Endothelial cell of umbilical vein (primary cell): Measurements from ENCODE around the gene CIB2. TPM values are rescaled to one million over a fixed set of nuclear protein-coding genes. Genes with fewer than 3 reads are reported as not detected.

Experiments used
- BruUV-seq: library from RNA; stranded (reverse); fragments of 400-500 nt; replicated peaks from 2 replicates; lab custom pipeline; 2021; lab: Mats Ljungman, UMichigan
- CTCF ChIA-PET: fragments of 300-600, 350-600 bp; sonication (Branson Sonifier 250); formaldehyde crosslinking; loops from one replicate; lab custom pipeline; 2021; ENCODE audit warnings: antibody characterized with exemption, inconsistent platforms; lab: Charles Lee
- POLR2A ChIA-PET: fragments of 300-600, 350-600 bp; sonication (Branson Sonifier 250); formaldehyde crosslinking; loops from one replicate; lab custom pipeline; 2021; ENCODE audit warnings: antibody characterized with exemption, inconsistent platforms; lab: Charles Lee
- DNase-seq: peaks from one replicate; pipeline ENCODE4 v3.0.0-alpha.2; 2011; ENCODE audit warnings: low read depth, low spot score
- FAIRE-seq: peaks from 2 replicates; lab custom pipeline; 2011; peaks lifted over from hg19 to GRCh38; lab: Jason Lieb, UNC
- H2AFZ ChIP-seq: 2 replicates; pipeline ENCODE4 v1.6.0; 2012; ENCODE audit warnings: low read depth, low read length, control low read depth, inconsistent platforms
- H3K27ac ChIP-seq: 2 replicates; pipeline ENCODE4 v1.5.1; 2011; ENCODE audit warnings: low read depth, mild to moderate bottlenecking, control low read depth, low read length, moderate library complexity; ENCODE audit not compliant: insufficient read depth
- H3K27me3 ChIP-seq, 2 experiments: 2 replicates each; pipeline versions ENCODE4 v1.6.0 to v1.6.1; 2011; ENCODE audit warnings: low read length in 2 of 2, mixed read lengths in 1 of 2; ENCODE audit not compliant: control insufficient read depth in 2 of 2, insufficient read depth in 2 of 2
- H3K36me3 ChIP-seq, 2 experiments: 2 replicates in 1 of 2; 3 replicates in 1 of 2; pipeline ENCODE4 v1.5.1; 2011; ENCODE audit warnings: low read length in 2 of 2, mild to moderate bottlenecking in 1 of 2, moderate library complexity in 1 of 2; ENCODE audit not compliant: control insufficient read depth in 2 of 2, insufficient read depth in 2 of 2; ENCODE audit errors: extremely low read depth in 1 of 2
- H3K4me1 ChIP-seq: 3 replicates; pipeline ENCODE4 v1.5.1; 2011; ENCODE audit warnings: mild to moderate bottlenecking, low read length; ENCODE audit not compliant: control insufficient read depth, insufficient read depth; ENCODE audit errors: extremely low read depth
- H3K4me2 ChIP-seq: 2 replicates; pipeline ENCODE4 v1.6.1; 2011; ENCODE audit warnings: low read length, control low read depth, mixed read lengths; ENCODE audit not compliant: insufficient read depth
- H3K4me3 ChIP-seq, 3 experiments: fragments of 200-600 bp in 1 of 3; sonication (generic), shearing (Covaris generic) in 1 of 3; replicated peaks in 1 of 3; 2 replicates each; pipeline ENCODE4 v1.5.1; 2011 to 2016; ENCODE audit warnings: control low read depth in 3 of 3, low read length in 3 of 3, mild to moderate bottlenecking in 2 of 3, inconsistent platforms in 1 of 3, low read depth in 1 of 3, moderate library complexity in 1 of 3; ENCODE audit not compliant: insufficient read depth in 1 of 3
- H3K79me2 ChIP-seq: 2 replicates; pipeline ENCODE4 v1.6.0; 2012; ENCODE audit warnings: low read length, inconsistent platforms; ENCODE audit not compliant: control insufficient read depth, insufficient read depth
- H3K9ac ChIP-seq: replicated peaks from 2 replicates; pipeline ENCODE3; 2011; ENCODE audit warnings: low read length, control low read depth; ENCODE audit not compliant: insufficient read depth; ENCODE audit errors: extremely low read depth
- H3K9me1 ChIP-seq: replicated peaks from 3 replicates; pipeline ENCODE4 v1.6.0; 2011; ENCODE audit warnings: mild to moderate bottlenecking, low read length; ENCODE audit not compliant: control insufficient read depth, insufficient read depth; ENCODE audit errors: extremely low read depth
- H3K9me3 ChIP-seq: replicated peaks from 2 replicates; pipeline ENCODE4 v1.5.1; 2012; ENCODE audit warnings: low read length, inconsistent platforms; ENCODE audit not compliant: control insufficient read depth, insufficient read depth
- H4K20me1 ChIP-seq: replicated peaks from 2 replicates; pipeline ENCODE3; 2011; ENCODE audit warnings: mild to moderate bottlenecking, low read length; ENCODE audit not compliant: control insufficient read depth, insufficient read depth; ENCODE audit errors: extremely low read depth
- CTCF ChIP-seq, 2 donors: IDR thresholded peaks; 1 replicate in 1 of 2; 2 replicates in 1 of 2; pipeline ENCODE4 v1.5.1; 2011; ENCODE audit warnings: low read length in 2 of 2, mild to moderate bottlenecking in 2 of 2, moderate library complexity in 2 of 2, control low read depth in 1 of 2, inconsistent platforms in 1 of 2, low read depth in 1 of 2; ENCODE audit not compliant: insufficient read depth in 1 of 2; ENCODE audit errors: extremely low read depth in 1 of 2
- EZH2 ChIP-seq: IDR thresholded peaks from 2 replicates; pipeline ENCODE4 v1.6.1; 2012; ENCODE audit warnings: borderline replicate concordance, low read depth, mild to moderate bottlenecking, moderate library complexity, low read length, inconsistent platforms; ENCODE audit not compliant: severe bottlenecking
- FOS ChIP-seq: IDR thresholded peaks from 2 replicates; pipeline ENCODE4 v1.6.1; 2011; ENCODE audit warnings: mild to moderate bottlenecking, low read length, moderate library complexity, borderline replicate concordance; ENCODE audit not compliant: insufficient read depth
- GATA2 ChIP-seq: IDR thresholded peaks from 2 replicates; pipeline ENCODE4 v1.7.0; 2011; ENCODE audit warnings: low read depth, mild to moderate bottlenecking, moderate library complexity, mixed read lengths, low read length; ENCODE audit not compliant: insufficient read length, insufficient read depth
- JUN ChIP-seq: IDR thresholded peaks from 2 replicates; pipeline ENCODE4 v1.6.1; 2011; ENCODE audit warnings: borderline replicate concordance, low read depth; ENCODE audit not compliant: insufficient read length, insufficient read depth
- MAX ChIP-seq: IDR thresholded peaks from 2 replicates; pipeline ENCODE4 v1.6.1; 2011; ENCODE audit not compliant: insufficient read depth, insufficient read length
- MYC ChIP-seq: IDR thresholded peaks from one replicate; pipeline ENCODE4 v1.6.1; 2011; ENCODE audit warnings: mild to moderate bottlenecking, low read depth, low read length
- POLR2A ChIP-seq: IDR thresholded peaks from 2 replicates; pipeline ENCODE4 v1.6.1; 2012; ENCODE audit warnings: low read depth, mild to moderate bottlenecking, control low read depth, low read length
- POLR2AphosphoS5 ChIP-seq: IDR thresholded peaks from 2 replicates; pipeline ENCODE4 v1.6.1; 2012; ENCODE audit warnings: low read depth, mild to moderate bottlenecking, control low read depth, low read length, moderate library complexity; ENCODE audit not compliant: insufficient read depth
- dilution Hi-C: fragments of 300-500 bp; cut with MboI; formaldehyde crosslinking; loops from one replicate; pipeline ENCODE4 v1.15.0; 2019; ENCODE audit warnings: low sequenced_read_pairs; ENCODE audit not compliant: extremely low pct_ligation_motif_present
- intact Hi-C: fragments of 100-400 bp; cut with micrococcal nuclease; formaldehyde crosslinking; loops from one replicate; pipeline ENCODE4 v1.10.0; 2022
- polyA plus RNA-seq, 4 experiments: library from polyadenylated mRNA; depleted of rRNA in 3 of 4; stranded (reverse) in 3 of 4; unstranded in 1 of 4; fragments of >200 nt; gene quantifications; 2 replicates each; pipeline versions ENCODE4 v1.2.1 to v1.2.3, GENCODE V29; 2011 to 2012; ENCODE audit warnings: missing spikeins in 1 of 4
- total RNA-seq: library from RNA; stranded (reverse); gene quantifications from 2 replicates; pipeline ENCODE4 v1.2.3, GENCODE V29; 2021

CIB2 gene
- total and polyA plus RNA-seq, 2 donors (not counting 3 experiments of a cell fraction or from before 2014, with no cell fraction given): 4.0 to 7.7 TPM

- DNase-seq (no peak), FAIRE-seq (no peak)
- dilution Hi-C loops: no loop called here
- Histone ChIP-seq H3K4me2 (no peak overlapping the region), H2AFZ (no peak overlapping the region), H3K36me3 (no peaks in the 10 kb centered on the region), H3K9ac (no peak overlapping the region), H3K27ac (no peak overlapping the region), H3K4me1 (peaks cover 17% of the 10 kb centered on the region), H3K4me3 (no peak overlapping the region), H3K27me3 (no peaks in the 10 kb centered on the region), H4K20me1 (no peaks in the 10 kb centered on the region), H3K9me1 (no peaks in the 10 kb centered on the region), H3K9me3 (no peaks in the 10 kb centered on the region), H3K79me2 (no peaks in the 10 kb centered on the region)
- TF ChIP-seq EZH2: no peak
- no peak for TF ChIP-seq POLR2AphosphoS5
- TF ChIP-seq GATA2: no peak
- no peak for TF ChIP-seq CTCF (IDR thresholded peaks at IDR 0.05; ENCODE audit: extremely low read depth in 1 of 2, insufficient read depth in 1 of 2, low read depth in 1 of 2, low read length in 2 of 2)
- no peak for TF ChIP-seq MAX
- TF ChIP-seq FOS: no peak
- TF ChIP-seq MYC: no peak
- no peak for TF ChIP-seq POLR2A
- no peak for TF ChIP-seq JUN
- POLR2A ChIA-PET: no interaction called here
- BruUV-seq: no TSS peak
- CTCF ChIA-PET: interaction anchor here (1.5 to 9.8 kb wide), 4 partner anchors 70 to 147 kb away, joined by 3 to 273 read pairs (median 57); no protein-coding TSS in a partner anchor
- intact Hi-C loops: no loop called here
Measured at GRCh38 chr15:78104566-78105475, 26.4 kb downstream of the CIB2 start.
